ENCODE measurements around the gene MYO1E.
"Not testable (repeated sequence)": the region's sequence is repeated elsewhere in the genome, so short reads cannot be mapped to it uniquely, and the experiment has no call there.

MYO1E gene

GRCh38 chr15:59147666-59148065, 225.0 kb downstream of the MYO1E start:
- no peak overlapping the region for H3K4me3 ChIP-seq (ENCODE audit: insufficient read depth, low read length, poor library complexity, severe bottlenecking)
- no peak overlapping the region for H2AFZ ChIP-seq (ENCODE audit: low read depth, low read length, severe bottlenecking)
- H4K20me1 ChIP-seq (ENCODE audit: low read depth, low read length), result 0 out of 2 replicates have a peak, but pooled peaks cover 3% of the 10 kb centered on the region
- no peaks in the 10 kb centered on the region for H3K9me3 ChIP-seq (ENCODE audit: insufficient read depth, low read length)
- TF ChIP-seq CTCF (IDR thresholded peaks at IDR 0.05; ENCODE audit: insufficient read depth, low read length, poor library complexity, severe bottlenecking) (no peak), EZH2phosphoT487 (conservative IDR thresholded peaks at IDR 0.05; ENCODE audit: low read length) (no peak)
- H3K36me3 ChIP-seq (ENCODE audit: low read length), result peaks cover 31% of the 10 kb centered on the region
- no peak overlapping the region for H3K4me2 ChIP-seq (ENCODE audit: low read depth, low read length, poor library complexity, severe bottlenecking)
- H3K9ac ChIP-seq (ENCODE audit: low read length), result no peak overlapping the region
- 0 out of 2 replicates have a peak, but pooled peaks cover 3% of the 10 kb centered on the region for H3K79me2 ChIP-seq (ENCODE audit: insufficient read depth, low read length)
- H3F3A ChIP-seq (ENCODE audit: insufficient read depth), result peaks cover 28% of the 10 kb centered on the region
- no peak overlapping the region for H3K27ac ChIP-seq (ENCODE audit: low read depth, low read length)
- H3K9me2 ChIP-seq (replicated peaks; ENCODE audit: insufficient read depth, low read length), result no peaks in the 10 kb centered on the region
- no peaks in the 10 kb centered on the region for H3K27me3 ChIP-seq (ENCODE audit: low read length)

GRCh38 chr15:59144594-59144993, 228.1 kb downstream of the MYO1E start:
- H3K9me3 ChIP-seq (ENCODE audit: insufficient read depth, low read length); H2AFZ ChIP-seq (ENCODE audit: low read depth, low read length, severe bottlenecking); H3K9ac ChIP-seq (ENCODE audit: low read length); H3K4me3 ChIP-seq (ENCODE audit: insufficient read depth, low read length, poor library complexity, severe bottlenecking); H3K27ac ChIP-seq (ENCODE audit: low read depth, low read length); H3K9me2 ChIP-seq (replicated peaks; ENCODE audit: insufficient read depth, low read length); H4K20me1 ChIP-seq (ENCODE audit: low read depth, low read length); H3K4me2 ChIP-seq (ENCODE audit: low read depth, low read length, poor library complexity, severe bottlenecking); H3K27me3 ChIP-seq (ENCODE audit: low read length); H3K79me2 ChIP-seq (ENCODE audit: insufficient read depth, low read length): not testable (repeated sequence)
- Histone ChIP-seq H3F3A (ENCODE audit: insufficient read depth) (peaks cover 37% of the 10 kb centered on the region), H3K36me3 (ENCODE audit: low read length) (peaks cover 29% of the 10 kb centered on the region)

- TF ChIP-seq EZH2phosphoT487 (conservative IDR thresholded peaks at IDR 0.05; ENCODE audit: low read length), result no peak
- no peak for TF ChIP-seq CTCF (IDR thresholded peaks at IDR 0.05; ENCODE audit: insufficient read depth, low read length, poor library complexity, severe bottlenecking)
These were observed 229.4 kb downstream of the MYO1E start for GRCh38 chr15:59143281-59143680.

GRCh38 chr15:59140422-59141226, 232.0 kb downstream of the MYO1E start:
- H3F3A ChIP-seq (ENCODE audit: insufficient read depth), result peaks cover 33% of the 10 kb centered on the region
- peaks cover 34% of the 10 kb centered on the region for H3K36me3 ChIP-seq (ENCODE audit: low read length)
- no peak for TF ChIP-seq EZH2phosphoT487 (conservative IDR thresholded peaks at IDR 0.05; ENCODE audit: low read length)
- TF ChIP-seq CTCF (IDR thresholded peaks at IDR 0.05; ENCODE audit: insufficient read depth, low read length, poor library complexity, severe bottlenecking), result no peak
- H3K27me3 ChIP-seq (ENCODE audit: low read length), result no peaks in the 10 kb centered on the region
- H3K9me2 ChIP-seq (replicated peaks; ENCODE audit: insufficient read depth, low read length), result no peaks in the 10 kb centered on the region
- H3K79me2 ChIP-seq (ENCODE audit: insufficient read depth, low read length), result no peaks in the 10 kb centered on the region
- H3K4me3 ChIP-seq (ENCODE audit: insufficient read depth, low read length, poor library complexity, severe bottlenecking), result no peak overlapping the region
- H3K9me3 ChIP-seq (ENCODE audit: insufficient read depth, low read length), result no peaks in the 10 kb centered on the region
- H2AFZ ChIP-seq (ENCODE audit: low read depth, low read length, severe bottlenecking), result no peak overlapping the region
- no peaks in the 10 kb centered on the region for H4K20me1 ChIP-seq (ENCODE audit: low read depth, low read length)
- no peak overlapping the region for H3K4me2 ChIP-seq (ENCODE audit: low read depth, low read length, poor library complexity, severe bottlenecking)
- no peak overlapping the region for H3K9ac ChIP-seq (ENCODE audit: low read length)
- H3K27ac ChIP-seq (ENCODE audit: low read depth, low read length), result no peak overlapping the region

More at GRCh38 chr15:59143281-59143680, 229.4 kb downstream of the MYO1E start:
- H3K9ac ChIP-seq (ENCODE audit: low read length), result no peak overlapping the region
- peaks cover 36% of the 10 kb centered on the region for H3F3A ChIP-seq (ENCODE audit: insufficient read depth)
- 0 out of 2 replicates have a peak, but pooled peaks cover 3% of the 10 kb centered on the region for H4K20me1 ChIP-seq (ENCODE audit: low read depth, low read length)
- H3K27ac ChIP-seq (ENCODE audit: low read depth, low read length), result no peak overlapping the region
- H2AFZ ChIP-seq (ENCODE audit: low read depth, low read length, severe bottlenecking), result no peak overlapping the region
- H3K9me3 ChIP-seq (ENCODE audit: insufficient read depth, low read length), result no peaks in the 10 kb centered on the region
- H3K9me2 ChIP-seq (replicated peaks; ENCODE audit: insufficient read depth, low read length), result no peaks in the 10 kb centered on the region
- 0 out of 2 replicates have a peak, but pooled peaks cover 3% of the 10 kb centered on the region for H3K79me2 ChIP-seq (ENCODE audit: insufficient read depth, low read length)
- H3K4me3 ChIP-seq (ENCODE audit: insufficient read depth, low read length, poor library complexity, severe bottlenecking), result no peak overlapping the region
- H3K27me3 ChIP-seq (ENCODE audit: low read length), result no peaks in the 10 kb centered on the region
- peaks cover 24% of the 10 kb centered on the region for H3K36me3 ChIP-seq (ENCODE audit: low read length)
- H3K4me2 ChIP-seq (ENCODE audit: low read depth, low read length, poor library complexity, severe bottlenecking), result no peak overlapping the region
